GM23248 (cell line): ENCODE data around the gene COG5. TPM values are rescaled to one million over a fixed set of nuclear protein-coding genes. Genes with fewer than 3 reads are reported as not detected.
"Not testable (repeated sequence)": the region's sequence is repeated elsewhere in the genome, so short reads cannot be mapped to it uniquely, and the experiment has no call there.

ENCODE experiments used
- DNase-seq: peaks from one replicate; pipeline ENCODE4 v3.0.0-alpha.2; 2015
- H2AFZ ChIP-seq: fragments of 200-600 bp; sonication (generic); 2 replicates; pipeline ENCODE4 v1.6.1; 2016; ENCODE audit warnings: antibody characterized with exemption
- H3F3A ChIP-seq: fragments of 200-600 bp; sonication (generic); 2 replicates; pipeline ENCODE4 v1.6.1; 2016; ENCODE audit warnings: mild to moderate bottlenecking, antibody characterized with exemption, mixed run types; ENCODE audit not compliant: insufficient read depth
- H3K27ac ChIP-seq: fragments of 200-600 bp; sonication (generic); 2 replicates; pipeline ENCODE4 v1.5.1; 2016; ENCODE audit warnings: mild to moderate bottlenecking
- H3K27me3 ChIP-seq: fragments of 200-600 bp; sonication (generic); replicated peaks from 2 replicates; pipeline ENCODE4 v1.6.1; 2016; ENCODE audit warnings: mild to moderate bottlenecking; ENCODE audit not compliant: insufficient read depth
- H3K36me3 ChIP-seq: fragments of 200-600 bp; sonication (generic); 2 replicates; pipeline ENCODE4 v1.6.1; 2016; ENCODE audit warnings: low read depth, mild to moderate bottlenecking
- H3K4me1 ChIP-seq: fragments of 200-600 bp; sonication (generic); 2 replicates; pipeline ENCODE4 v1.6.1; 2016; ENCODE audit warnings: mild to moderate bottlenecking; ENCODE audit not compliant: insufficient read depth
- H3K4me2 ChIP-seq: fragments of 200-600 bp; sonication (generic); one replicate; pipeline ENCODE4 v1.6.1; 2016; ENCODE audit warnings: mild to moderate bottlenecking; ENCODE audit not compliant: unreplicated experiment
- H3K4me3 ChIP-seq: fragments of 200-600 bp; sonication (generic); 2 replicates; pipeline ENCODE4 v1.5.1; 2016; ENCODE audit warnings: mild to moderate bottlenecking
- H3K79me2 ChIP-seq: fragments of 200-600 bp; sonication (generic); 2 replicates; pipeline ENCODE4 v1.6.1; 2016; ENCODE audit warnings: mild to moderate bottlenecking; ENCODE audit not compliant: insufficient read depth
- H3K9ac ChIP-seq: fragments of 200-600 bp; sonication (generic); 2 replicates; pipeline ENCODE4 v1.6.1; 2016; ENCODE audit warnings: mild to moderate bottlenecking
- H3K9me2 ChIP-seq: fragments of 200-600 bp; sonication (generic); 2 replicates; pipeline ENCODE4 v1.6.1; 2016; ENCODE audit warnings: mixed run types, mild to moderate bottlenecking, moderate library complexity; ENCODE audit not compliant: insufficient read depth
- H3K9me3 ChIP-seq: fragments of 200-600 bp; sonication (generic); one replicate; pipeline ENCODE4 v1.6.1; 2017; ENCODE audit warnings: low read depth
- H4K20me1 ChIP-seq: fragments of 200-600 bp; sonication (generic); 2 replicates; pipeline ENCODE4 v1.6.0; 2016; ENCODE audit not compliant: insufficient read depth
- EZH2 ChIP-seq: fragments of 200-600 bp; sonication (generic); IDR thresholded peaks from 2 replicates; pipeline ENCODE4 v1.6.1; 2018; ENCODE audit warnings: antibody characterized with exemption, mild to moderate bottlenecking; ENCODE audit not compliant: insufficient read depth, poor library complexity, severe bottlenecking
- EZH2phosphoT487 ChIP-seq: fragments of 200-600 bp; sonication (generic); IDR thresholded peaks from 2 replicates; pipeline ENCODE4 v1.6.1; 2018; ENCODE audit warnings: antibody characterized with exemption, moderate library complexity, mild to moderate bottlenecking, low read depth; ENCODE audit not compliant: insufficient read depth
- WGBS, 2 experiments: methylation state at CpG; one replicate each; pipeline ENCODE4 v1.1.6; 2015 to 2017; ENCODE audit warnings: low lambda C conversion rate in 2 of 2, low coverage in 1 of 2; ENCODE audit errors: missing lambda C conversion rate in 2 of 2; 5-methylcytosine and 5-hydroxymethylcytosine counted together
- in situ Hi-C: fragments of 300-500 bp; cut with MboI; formaldehyde crosslinking; loops from 2 replicates; pipeline ENCODE4 v1.15.0; 2020
- polyA plus RNA-seq: library from polyadenylated mRNA; unstranded; fragments of >200 nt; fragmentation: Nextera tagmentation; extraction: Ambion mirVana; gene quantifications from 2 replicates; pipeline ENCODE4 v1.2.1, GENCODE V29; 2016
- small RNA-seq: library from RNA; depleted of rRNA; stranded (forward); fragments of <200 nt; gene quantifications from one replicate; pipeline ENCODE3, GENCODE V24; 2014; ENCODE audit warnings: low read depth, low replicate concordance
- total RNA-seq: library from RNA; depleted of rRNA; stranded (reverse); fragments of >200 nt; shearing (Covaris generic); gene quantifications from 2 replicates; pipeline ENCODE4 v1.2.3, GENCODE V29; 2014; rRNA removed

The COG5 gene
- total and polyA plus RNA-seq, 2 experiments from 2014 or later: 20.7 to 26.0 TPM

DNA sequence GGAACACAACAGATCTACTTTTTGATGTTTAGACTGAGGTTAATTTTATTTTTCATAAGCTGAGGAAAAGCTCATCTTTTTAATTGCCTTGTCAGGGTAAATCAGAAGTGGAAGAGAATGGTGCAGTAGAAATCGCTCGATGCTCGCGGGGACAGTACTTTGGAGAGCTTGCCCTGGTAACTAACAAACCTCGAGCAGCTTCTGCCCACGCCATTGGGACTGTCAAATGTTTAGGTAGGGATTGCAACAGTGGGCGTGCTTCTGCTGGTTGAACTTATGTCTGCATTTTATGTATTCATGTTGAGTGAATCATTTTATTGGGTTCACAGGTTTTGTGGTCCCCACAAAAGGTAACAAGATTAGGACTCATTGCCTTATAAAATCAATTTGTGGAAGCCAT lies 406.6 kb downstream of the COG5 start:
- no peak overlapping the region for H3K27ac ChIP-seq
- DNase-seq: no peak
- no peaks in the 10 kb centered on the region for H3F3A ChIP-seq
- no peak overlapping the region for H3K9ac ChIP-seq
- WGBS, 2 experiments: 95 to 98% methylated on average over 7 of the region's 7 CpGs
- H3K9me3 ChIP-seq: no peaks in the 10 kb centered on the region
- no peak overlapping the region for H2AFZ ChIP-seq
- TF ChIP-seq EZH2phosphoT487 (no peak), EZH2 (no peak)
- no peaks in the 10 kb centered on the region for H4K20me1 ChIP-seq
- H3K9me2 ChIP-seq: no peaks in the 10 kb centered on the region
- peaks cover 2% of the 10 kb centered on the region for H3K4me1 ChIP-seq
- no peaks in the 10 kb centered on the region for H3K79me2 ChIP-seq
- in situ Hi-C loops: no loop called here
- H3K36me3 ChIP-seq: no peaks in the 10 kb centered on the region
- H3K4me2 ChIP-seq: no peak overlapping the region
- no peak overlapping the region for H3K4me3 ChIP-seq
- H3K27me3 ChIP-seq: no peaks in the 10 kb centered on the region

DNA sequence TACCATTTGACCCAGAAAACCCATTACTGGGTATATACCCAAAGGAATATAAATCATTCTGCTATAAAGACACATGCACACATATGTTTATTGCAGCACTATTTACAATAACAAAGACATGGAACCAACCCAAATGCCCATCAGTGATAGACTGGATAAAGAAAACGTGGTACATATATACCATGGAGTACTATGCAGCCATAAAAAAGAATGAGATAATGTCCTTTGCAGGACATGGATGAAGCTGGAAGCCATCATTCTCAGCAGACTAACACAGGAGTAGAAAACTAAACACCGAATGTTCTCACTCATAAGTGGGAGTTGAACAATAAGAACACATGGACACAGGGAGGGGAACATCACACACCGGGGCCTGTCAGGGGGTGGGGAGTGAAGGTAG lies 408.0 kb downstream of the COG5 start:
- in situ Hi-C loops, H3K27me3 ChIP-seq, H3K36me3 ChIP-seq, H3F3A ChIP-seq, H3K4me3 ChIP-seq, H4K20me1 ChIP-seq, H3K9me3 ChIP-seq, H3K9me2 ChIP-seq, H3K79me2 ChIP-seq, H3K4me2 ChIP-seq, H3K9ac ChIP-seq, DNase-seq, H3K4me1 ChIP-seq, H3K27ac ChIP-seq, H2AFZ ChIP-seq: not testable (repeated sequence)
- WGBS, 2 experiments: 69 to 73% methylated on average over 3 of the region's 3 CpGs

DNA sequence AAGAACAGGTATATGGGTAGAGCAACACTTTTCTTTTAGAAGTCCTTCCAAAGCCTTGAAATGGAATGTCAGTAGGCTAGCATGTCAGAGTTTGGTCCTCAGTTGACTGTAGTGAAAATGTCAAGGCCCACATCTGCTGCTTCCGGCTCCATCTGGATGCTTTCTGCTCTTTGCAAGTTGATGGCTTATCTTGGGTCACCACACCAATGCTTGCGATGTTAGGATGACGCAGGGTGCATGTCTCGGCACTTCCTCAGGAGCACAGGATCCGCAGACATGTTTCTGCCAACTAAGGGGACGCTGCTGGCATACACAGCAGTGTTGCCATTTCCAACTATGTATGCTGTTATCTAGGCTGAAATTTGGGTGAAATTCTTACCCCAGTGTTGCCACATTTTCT lies 408.9 kb downstream of the COG5 start:
- Histone ChIP-seq H3K9me2 (no peaks in the 10 kb centered on the region), H3K4me1 (peaks cover 8% of the 10 kb centered on the region), H3K4me2 (no peak overlapping the region), H3K27me3 (no peaks in the 10 kb centered on the region), H3K36me3 (no peaks in the 10 kb centered on the region), H3K9me3 (no peaks in the 10 kb centered on the region), H3K4me3 (no peak overlapping the region), H4K20me1 (no peaks in the 10 kb centered on the region), H2AFZ (no peak overlapping the region), H3K9ac (no peak overlapping the region), H3K79me2 (no peaks in the 10 kb centered on the region), H3K27ac (no peak overlapping the region), H3F3A (no peaks in the 10 kb centered on the region)
- no peak for DNase-seq
- WGBS, 2 experiments: 96 to 98% methylated on average over 6 of the region's 6 CpGs
- in situ Hi-C loops: no loop called here
- TF ChIP-seq EZH2phosphoT487 (no peak), EZH2 (no peak)

DNA sequence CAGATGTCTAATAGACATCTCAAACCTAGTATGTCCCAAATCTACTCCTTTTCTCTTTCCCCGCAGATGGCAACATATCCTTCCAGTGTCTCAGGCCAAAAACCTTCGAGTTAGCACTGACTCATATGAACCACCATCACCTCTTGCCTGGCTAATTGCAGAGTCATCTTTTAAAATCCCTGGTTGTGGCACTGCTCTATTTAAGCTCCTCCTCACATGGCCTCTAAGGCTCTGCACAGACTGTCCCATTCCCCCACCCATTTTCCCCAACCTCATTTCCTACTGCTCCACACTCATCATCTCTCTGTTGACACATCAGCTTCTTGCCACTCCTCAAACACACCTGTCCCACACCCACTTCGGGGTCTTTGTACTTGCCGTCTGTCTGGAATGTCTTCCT lies 411.7 kb downstream of the COG5 start:
- DNase-seq: peak; percentile 81
- H2AFZ ChIP-seq: no peak overlapping the region
- no peak overlapping the region for H3K4me2 ChIP-seq
- in situ Hi-C loops: no loop called here
- no peak for TF ChIP-seq EZH2phosphoT487
- no peak for TF ChIP-seq EZH2
- no peaks in the 10 kb centered on the region for H3K9me3 ChIP-seq
- H3K36me3 ChIP-seq: no peaks in the 10 kb centered on the region
- H3K9ac ChIP-seq: no peak overlapping the region
- no peaks in the 10 kb centered on the region for H4K20me1 ChIP-seq
- peaks cover 16% of the 10 kb centered on the region for H3K4me1 ChIP-seq
- H3K9me2 ChIP-seq: no peaks in the 10 kb centered on the region
- H3K4me3 ChIP-seq: no peak overlapping the region
- H3K27me3 ChIP-seq: no peaks in the 10 kb centered on the region
- peaks cover 7% of the 10 kb centered on the region; the same call in 1 of the 2 replicates for H3F3A ChIP-seq
- H3K27ac ChIP-seq: no peak overlapping the region
- 45 to 48% methylated on average over 4 of the region's 4 CpGs for WGBS, 2 experiments
- no peaks in the 10 kb centered on the region for H3K79me2 ChIP-seq

Small RNAs within 50 kb of the gene (small RNA-seq; reads per million reads assigned to genes)
- gene AC002381.1 (not detected), gene RF01233 (not detected)

Other genes starting within 250 kb of the COG5 start
- gene GPR22, start 93.9 kb downstream of the COG5 start, total RNA-seq: not detected in 2 replicates
- 0.23 and 0.39 TPM in 2 replicates for gene GPR22, start 93.9 kb downstream of the COG5 start, polyA plus RNA-seq
- 2.5 and 7.6 TPM in 2 replicates for gene DUS4L, start 51 bp upstream of the COG5 start, total RNA-seq
- 3.2 and 4.2 TPM in 2 replicates for gene DUS4L, start 51 bp upstream of the COG5 start, polyA plus RNA-seq
- gene BCAP29, start 16.3 kb upstream of the COG5 start, total RNA-seq: 138 and 222 TPM in 2 replicates
- gene BCAP29, start 16.3 kb upstream of the COG5 start, polyA plus RNA-seq: 106 and 115 TPM in 2 replicates
- 0.25 and 0.43 TPM in 2 replicates for gene SLC26A4, start 96.9 kb upstream of the COG5 start, total RNA-seq
- gene SLC26A4, start 96.9 kb upstream of the COG5 start, polyA plus RNA-seq: 0.10 and 0.24 TPM in 2 replicates
- gene CBLL1, start 180.2 kb upstream of the COG5 start, total RNA-seq: 11.9 and 47.2 TPM in 2 replicates
- gene CBLL1, start 180.2 kb upstream of the COG5 start, polyA plus RNA-seq: 35.5 and 38.2 TPM in 2 replicates
- not detected in 2 replicates for gene SLC26A3, start 239.3 kb upstream of the COG5 start, total RNA-seq
- not detected in 2 replicates for gene SLC26A3, start 239.3 kb upstream of the COG5 start, polyA plus RNA-seq